Measurements from ENCODE around the gene NEIL1. TPM values are rescaled to one million over a fixed set of nuclear protein-coding genes. Genes with fewer than 3 reads are reported as not detected.

NEIL1 gene
- total and polyA plus RNA-seq, 7 experiments from 2014 or later, result 1.7 to 49.9 (median 14.7) TPM

DNA sequence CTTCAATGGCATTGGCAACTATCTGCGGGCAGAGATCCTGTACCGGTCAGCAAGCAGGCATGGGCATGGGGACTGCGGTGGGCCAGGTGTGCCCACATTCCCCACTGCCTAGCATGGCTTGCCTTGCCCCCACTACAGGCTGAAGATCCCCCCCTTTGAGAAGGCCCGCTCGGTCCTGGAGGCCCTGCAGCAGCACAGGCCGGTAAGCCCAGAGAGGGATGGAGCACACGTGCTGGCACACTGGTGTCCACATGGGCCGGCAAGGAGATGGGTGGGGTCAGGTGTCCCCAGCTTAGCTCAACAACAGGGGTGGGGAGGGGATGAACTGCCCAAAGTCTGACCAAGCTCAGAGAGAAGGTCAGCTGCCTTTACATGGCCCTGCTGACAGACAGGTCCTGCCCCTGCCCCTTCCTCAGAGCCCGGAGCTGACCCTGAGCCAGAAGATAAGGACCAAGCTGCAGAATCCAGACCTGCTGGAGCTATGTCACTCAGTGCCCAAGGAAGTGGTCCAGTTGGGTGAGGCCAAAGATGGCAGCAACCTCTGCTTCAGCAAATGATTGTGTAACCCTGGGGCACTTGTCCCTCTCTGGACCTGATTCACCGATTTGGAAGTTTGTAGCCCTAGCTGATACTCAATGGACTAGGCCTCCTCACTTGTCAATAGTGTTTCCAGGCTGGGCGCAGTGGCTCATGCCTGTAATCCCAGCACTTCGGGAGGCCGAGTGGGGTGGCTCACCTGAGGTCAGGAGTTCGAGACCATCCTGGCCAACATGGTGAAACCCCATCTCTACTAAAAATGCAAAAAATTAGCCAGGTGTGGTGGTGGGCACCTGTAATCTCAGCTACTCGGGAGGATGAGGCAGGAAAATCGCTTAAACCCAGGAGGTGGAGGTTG, 5.6 kb downstream of the NEIL1 start:
- Histone ChIP-seq H3K36me3 (ENCODE audit: control insufficient read depth in 2 of 3, insufficient read depth in 3 of 3, low read length in 3 of 3) (peaks cover 0 to 19% (median 3%) of the 10 kb centered on the region in 3 experiments), H3K27me3 (ENCODE audit: control insufficient read depth in 2 of 2, insufficient read depth in 2 of 2, low read length in 2 of 2) (no peaks in the 10 kb centered on the region), H3K9me3 (ENCODE audit: control insufficient read depth in 2 of 3, low read length in 3 of 3) (peaks cover 0 to 17% (median 0%) of the 10 kb centered on the region in 3 experiments), H3K4me3 (ENCODE audit: low read length) (no peak overlapping the region), H3K27ac (ENCODE audit: low read depth, low read length) (no peak overlapping the region), H3K4me1 (ENCODE audit: control insufficient read depth in 2 of 2, insufficient read depth in 2 of 2, low read length in 2 of 2) (peaks cover 24 to 28% of the 10 kb centered on the region in 2 donors)
- Mint-ChIP-seq H3K36me3 (peaks cover 0 to 36% (median 0%) of the 10 kb centered on the region in 5 donors), H3K4me1 (peaks cover 8 to 32% (median 22%) of the 10 kb centered on the region in 7 donors), H3K27me3 (peaks cover 0 to 5% (median 0%) of the 10 kb centered on the region in 5 donors), H3K27ac (peak overlapping the region in 6 of 9 donors; percentile 23 to 97 (median 64)), H3K9me3 (peaks cover 0 to 19% (median 7%) of the 10 kb centered on the region in 11 donors), H3K4me3 (no peak overlapping the region)
- ATAC-seq, result no peak
- CTCF ChIA-PET, result interaction anchor here (1.1 kb wide), 1 partner anchor 15 kb away, joined by 5 read pairs; no protein-coding TSS in a partner anchor
- DNase-seq, result no peak
- intact Hi-C loops (cut with micrococcal nuclease), result no loop called here
- POLR2A ChIA-PET, result interaction anchor here (0.7 to 8.4 kb wide), 5 partner anchors 10 to 273 kb away, joined by 3 to 94 read pairs (median 4); partner anchors contain the start of genes MAN2C1 and SNUPN

- Histone ChIP-seq H3K9me3 (ENCODE audit: control insufficient read depth in 2 of 3, low read length in 3 of 3) (peaks cover 0 to 14% (median 0%) of the 10 kb centered on the region in 3 experiments), H3K27me3 (ENCODE audit: control insufficient read depth in 2 of 2, insufficient read depth in 2 of 2, low read length in 2 of 2) (no peaks in the 10 kb centered on the region), H3K36me3 (ENCODE audit: control insufficient read depth in 2 of 3, insufficient read depth in 3 of 3, low read length in 3 of 3) (peaks cover 0 to 25% (median 6%) of the 10 kb centered on the region in 3 experiments), H3K4me3 (ENCODE audit: low read length) (no peak overlapping the region), H3K4me1 (ENCODE audit: control insufficient read depth in 2 of 2, insufficient read depth in 2 of 2, low read length in 2 of 2) (peaks cover 19 to 21% of the 10 kb centered on the region in 2 donors), H3K27ac (ENCODE audit: low read depth, low read length) (no peak overlapping the region)
- H3K36me3 Mint-ChIP-seq, result peaks cover 0 to 34% (median 4%) of the 10 kb centered on the region in 5 donors
- H3K27ac Mint-ChIP-seq, result peak overlapping the region in 5 of 9 donors; percentile 0 to 97 (median 51)
- DNase-seq (no peak), ATAC-seq (no peak)
- no peak overlapping the region for H3K4me3 Mint-ChIP-seq
- H3K9me3 Mint-ChIP-seq, result peaks cover 0 to 19% (median 7%) of the 10 kb centered on the region in 11 donors
- H3K4me1 Mint-ChIP-seq, result peaks cover 8 to 28% (median 21%) of the 10 kb centered on the region in 7 donors
- POLR2A ChIA-PET, result interaction anchor here (1.4 to 3.6 kb wide), 3 partner anchors 9 to 272 kb away, joined by 3 to 34 read pairs (median 4); partner anchors contain the start of genes MAN2C1 and SNUPN
- intact Hi-C loops (cut with micrococcal nuclease), result no loop called here
- peaks cover 0 to 4% (median 0%) of the 10 kb centered on the region in 5 donors for H3K27me3 Mint-ChIP-seq
- CTCF ChIA-PET, result interaction anchor here (0.6 to 1.1 kb wide), 4 partner anchors 14 to 289 kb away, joined by 4 to 5 read pairs (median 5); no protein-coding TSS in a partner anchor
These were observed 6.8 kb downstream of the NEIL1 start for GRCh38 chr15:75353604-75354003.

DNA sequence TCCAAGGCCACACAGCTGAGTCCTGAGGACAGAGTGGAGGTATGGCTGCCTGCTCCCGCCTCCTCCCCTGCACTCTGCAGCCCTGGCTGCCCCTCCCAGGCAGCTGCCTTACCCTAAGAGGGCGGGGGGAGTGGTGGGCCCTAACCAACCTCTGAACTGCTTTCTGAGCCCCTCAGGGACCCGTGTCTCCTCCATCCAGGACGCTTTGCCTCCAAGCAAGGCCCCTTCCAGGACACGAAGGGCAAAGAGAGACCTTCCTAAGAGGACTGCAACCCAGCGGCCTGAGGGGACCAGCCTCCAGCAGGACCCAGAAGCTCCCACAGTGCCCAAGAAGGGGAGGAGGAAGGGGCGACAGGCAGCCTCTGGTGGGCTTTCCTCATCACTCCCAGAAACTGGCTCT, 7.6 kb downstream of the NEIL1 start:
- Histone ChIP-seq H3K9me3 (ENCODE audit: control insufficient read depth in 2 of 3, low read length in 3 of 3) (peaks cover 0 to 6% (median 0%) of the 10 kb centered on the region in 3 experiments), H3K27ac (ENCODE audit: low read depth, low read length) (peak overlapping the region; percentile 3), H3K4me1 (ENCODE audit: control insufficient read depth in 2 of 2, insufficient read depth in 2 of 2, low read length in 2 of 2) (peaks cover 11 to 13% of the 10 kb centered on the region in 2 donors), H3K27me3 (ENCODE audit: control insufficient read depth in 2 of 2, insufficient read depth in 2 of 2, low read length in 2 of 2) (no peaks in the 10 kb centered on the region), H3K4me3 (ENCODE audit: low read length) (no peak overlapping the region), H3K36me3 (ENCODE audit: control insufficient read depth in 2 of 3, insufficient read depth in 3 of 3, low read length in 3 of 3) (peaks cover 0 to 34% (median 10%) of the 10 kb centered on the region in 3 experiments)
- Mint-ChIP-seq H3K36me3 (peaks cover 0 to 32% (median 4%) of the 10 kb centered on the region in 5 donors), H3K27ac (peak overlapping the region in 4 of 9 donors; percentile 5 to 97 (median 34)), H3K4me1 (peaks cover 7 to 19% (median 17%) of the 10 kb centered on the region in 7 donors), H3K4me3 (no peak overlapping the region), H3K9me3 (peaks cover 0 to 13% (median 7%) of the 10 kb centered on the region in 11 donors), H3K27me3 (peaks cover 0 to 4% (median 0%) of the 10 kb centered on the region in 5 donors)
- DNase-seq (no peak), ATAC-seq (no peak)
- intact Hi-C loops (cut with micrococcal nuclease), result no loop called here
- POLR2A ChIA-PET, result interaction anchor here (3.6 kb wide), 1 partner anchor 13 kb away, joined by 34 read pairs; the partner anchor contains the start of gene MAN2C1
- CTCF ChIA-PET, result interaction anchor here (1.4 kb wide), 1 partner anchor 13 kb away, joined by 3 read pairs; no protein-coding TSS in a partner anchor

- DNase-seq (no peak), ATAC-seq (no peak)
- no peak overlapping the region for H3K27ac ChIP-seq (ENCODE audit: low read depth, low read length)
- ChIA-PET POLR2A (interaction anchor here (3.6 kb wide), 1 partner anchor 12 kb away, joined by 34 read pairs; the partner anchor contains the start of gene MAN2C1), CTCF (interaction anchor here (1.4 kb wide), 1 partner anchor 12 kb away, joined by 3 read pairs; no protein-coding TSS in a partner anchor)
- no peaks in the 10 kb centered on the region for H3K27me3 ChIP-seq (ENCODE audit: control insufficient read depth in 2 of 2, insufficient read depth in 2 of 2, low read length in 2 of 2)
- H3K4me3 ChIP-seq (ENCODE audit: low read length), result no peak overlapping the region
- peaks cover 2 to 4% of the 10 kb centered on the region in 2 donors for H3K4me1 ChIP-seq (ENCODE audit: control insufficient read depth in 2 of 2, insufficient read depth in 2 of 2, low read length in 2 of 2)
- Mint-ChIP-seq H3K4me1 (peaks cover 0 to 10% (median 8%) of the 10 kb centered on the region in 7 donors), H3K27me3 (no peaks in the 10 kb centered on the region), H3K4me3 (no peak overlapping the region), H3K27ac (peak overlapping the region in 2 of 9 donors; percentile 31 to 82), H3K9me3 (peaks cover 0 to 5% (median 0%) of the 10 kb centered on the region in 11 donors), H3K36me3 (peaks cover 0 to 24% (median 0%) of the 10 kb centered on the region in 5 donors)
- no peaks in the 10 kb centered on the region for H3K9me3 ChIP-seq (ENCODE audit: control insufficient read depth in 2 of 3, low read length in 3 of 3)
- H3K36me3 ChIP-seq (ENCODE audit: control insufficient read depth in 2 of 3, insufficient read depth in 3 of 3, low read length in 3 of 3), result peaks cover 0 to 43% (median 13%) of the 10 kb centered on the region in 3 experiments
- intact Hi-C loops (cut with micrococcal nuclease), result no loop called here
These were observed 8.5 kb downstream of the NEIL1 start for GRCh38 chr15:75355369-75355768.

DNA sequence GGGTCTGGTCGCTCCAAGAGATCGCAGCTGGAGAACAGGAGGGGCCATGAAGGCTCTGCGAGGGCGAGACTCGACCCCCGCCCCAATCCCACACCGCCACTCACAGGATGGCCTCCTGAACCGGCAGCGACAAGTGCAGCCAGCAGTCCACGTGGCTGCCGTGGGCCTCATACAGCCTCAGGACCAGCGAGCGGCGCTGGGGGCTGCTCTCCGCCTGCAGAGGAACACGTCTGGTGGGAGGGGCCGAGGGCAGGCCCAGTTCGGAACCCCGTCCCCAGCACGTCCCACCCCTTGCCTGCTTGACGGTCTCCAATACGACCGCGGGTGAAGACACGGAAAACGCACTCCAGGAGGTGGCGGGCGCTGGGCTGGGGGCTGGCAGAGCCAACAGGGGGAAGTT, 9.2 kb downstream of the NEIL1 start:
- Mint-ChIP-seq H3K27me3 (no peaks in the 10 kb centered on the region), H3K9me3 (peaks cover 0 to under 1% (median 0%) of the 10 kb centered on the region in 11 donors), H3K27ac (peak overlapping the region in 1 of 9 donors; percentile 68), H3K4me3 (no peak overlapping the region), H3K4me1 (peaks cover 0 to 4% (median 2%) of the 10 kb centered on the region in 7 donors), H3K36me3 (peaks cover 0 to 19% (median 0%) of the 10 kb centered on the region in 5 donors)
- peaks cover 0 to 49% (median 13%) of the 10 kb centered on the region in 3 experiments for H3K36me3 ChIP-seq (ENCODE audit: control insufficient read depth in 2 of 3, insufficient read depth in 3 of 3, low read length in 3 of 3)
- no peak overlapping the region for H3K4me3 ChIP-seq (ENCODE audit: low read length)
- no peaks in the 10 kb centered on the region for H3K4me1 ChIP-seq (ENCODE audit: control insufficient read depth in 2 of 2, insufficient read depth in 2 of 2, low read length in 2 of 2)
- H3K27me3 ChIP-seq (ENCODE audit: control insufficient read depth in 2 of 2, insufficient read depth in 2 of 2, low read length in 2 of 2), result no peaks in the 10 kb centered on the region
- DNase-seq (no peak), ATAC-seq (no peak)
- intact Hi-C loops (cut with micrococcal nuclease), result no loop called here
- no peak overlapping the region for H3K27ac ChIP-seq (ENCODE audit: low read depth, low read length)
- CTCF ChIA-PET, result no interaction called here
- POLR2A ChIA-PET, result no interaction called here
- no peaks in the 10 kb centered on the region for H3K9me3 ChIP-seq (ENCODE audit: control insufficient read depth in 2 of 3, low read length in 3 of 3)

DNA sequence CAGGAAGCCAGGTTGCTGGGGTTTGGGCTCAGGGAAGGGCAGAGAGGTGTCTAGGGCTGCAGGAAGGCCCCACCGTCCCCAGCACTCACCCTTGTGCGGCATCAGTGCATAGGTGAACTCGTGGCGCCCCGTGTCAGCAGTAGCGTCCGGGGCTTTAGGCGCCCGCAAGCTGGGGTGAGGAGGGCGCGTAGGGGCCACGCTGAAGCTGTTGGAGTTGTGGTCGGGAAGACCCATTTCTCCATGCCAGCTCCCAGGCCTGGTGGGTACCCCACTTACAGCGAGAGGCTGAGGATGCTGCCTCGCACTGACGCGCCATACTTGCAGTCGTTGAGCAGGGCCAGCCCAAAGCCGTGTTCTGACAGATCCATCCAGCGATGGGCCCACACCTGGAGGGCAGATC, 9.7 kb downstream of the NEIL1 start:
- Histone ChIP-seq H3K9me3 (ENCODE audit: control insufficient read depth in 2 of 3, low read length in 3 of 3) (no peaks in the 10 kb centered on the region), H3K4me3 (ENCODE audit: low read length) (no peak overlapping the region), H3K27me3 (ENCODE audit: control insufficient read depth in 2 of 2, insufficient read depth in 2 of 2, low read length in 2 of 2) (no peaks in the 10 kb centered on the region), H3K27ac (ENCODE audit: low read depth, low read length) (no peak overlapping the region), H3K36me3 (ENCODE audit: control insufficient read depth in 2 of 3, insufficient read depth in 3 of 3, low read length in 3 of 3) (peaks cover 0 to 55% (median 13%) of the 10 kb centered on the region in 3 experiments), H3K4me1 (ENCODE audit: control insufficient read depth in 2 of 2, insufficient read depth in 2 of 2, low read length in 2 of 2) (no peaks in the 10 kb centered on the region)
- no peak for ATAC-seq
- DNase-seq, result no peak
- CTCF ChIA-PET, result no interaction called here
- Mint-ChIP-seq H3K9me3 (no peaks in the 10 kb centered on the region), H3K27me3 (no peaks in the 10 kb centered on the region), H3K4me3 (no peak overlapping the region), H3K36me3 (peaks cover 0 to 16% (median 0%) of the 10 kb centered on the region in 5 donors), H3K27ac (peak overlapping the region in 1 of 9 donors; percentile 68), H3K4me1 (peaks cover 0 to 3% (median 0%) of the 10 kb centered on the region in 7 donors)
- POLR2A ChIA-PET, result no interaction called here
- intact Hi-C loops (cut with micrococcal nuclease), result no loop called here
